HT-29 (cell line): ENCODE results near the gene PTPN20. TPM values are rescaled to one million over a fixed set of nuclear protein-coding genes. Genes with fewer than 3 reads are reported as not detected.
A peak's percentile ranks its signal among the peaks of the same experiment; 100 is the strongest.
"Not testable (repeated sequence)": the region's sequence is repeated elsewhere in the genome, so short reads cannot be mapped to it uniquely, and the experiment has no call there.

ENCODE experiments used
- DNase-seq: peaks from one replicate; pipeline ENCODE4 v3.0.0-alpha.2; 2015; ENCODE audit warnings: low spot score
- total RNA-seq: library from RNA; depleted of rRNA; stranded (reverse); fragments of >200 nt; shearing (Covaris generic); gene quantifications from 2 replicates; pipeline ENCODE4 v1.2.3, GENCODE V29; 2014

Gene PTPN20
- total RNA-seq, 1 experiment from 2014 or later: not detected

DNA sequence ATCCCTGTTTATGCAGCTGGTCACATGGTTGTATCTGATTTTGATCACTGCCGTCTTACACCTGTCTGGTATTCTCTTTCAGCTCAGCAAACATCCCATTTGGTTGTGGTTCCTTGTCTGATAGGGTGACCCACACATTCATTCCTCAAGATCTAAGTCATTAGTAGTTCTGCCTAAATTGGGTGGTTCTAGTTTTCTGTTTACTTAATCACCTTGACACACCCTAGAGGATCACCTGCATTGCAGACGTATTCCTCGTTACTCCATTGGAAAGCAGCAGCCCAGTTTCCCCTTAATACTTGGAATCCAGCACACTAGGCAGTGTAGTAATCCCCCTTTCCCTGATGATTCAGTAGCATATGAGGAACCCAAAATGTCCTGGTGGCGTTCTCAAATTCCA lies 41.3 kb downstream of the PTPN20 start:
- DNase-seq: peak; percentile 5

DNA sequence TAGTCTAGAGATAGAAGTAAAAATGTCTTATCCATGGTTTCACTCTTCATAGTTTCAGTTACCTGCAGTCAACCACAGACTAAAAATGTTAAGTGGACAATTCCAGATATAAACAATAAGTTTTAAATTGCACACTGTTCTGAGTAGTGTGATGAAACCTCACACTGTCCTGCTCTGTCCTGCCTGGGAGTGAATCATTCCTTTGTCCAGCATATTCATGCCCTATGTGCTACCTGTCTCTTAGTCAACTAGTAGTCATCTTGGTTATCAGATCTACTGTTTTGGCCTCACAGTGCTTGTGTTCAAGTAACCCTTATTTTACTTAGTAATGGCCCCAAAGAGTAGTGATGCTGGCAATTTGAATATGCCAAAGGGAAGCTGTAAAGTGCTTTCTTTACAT lies 49.5 kb downstream of the PTPN20 start:
- DNase-seq: not testable (repeated sequence)

DNA sequence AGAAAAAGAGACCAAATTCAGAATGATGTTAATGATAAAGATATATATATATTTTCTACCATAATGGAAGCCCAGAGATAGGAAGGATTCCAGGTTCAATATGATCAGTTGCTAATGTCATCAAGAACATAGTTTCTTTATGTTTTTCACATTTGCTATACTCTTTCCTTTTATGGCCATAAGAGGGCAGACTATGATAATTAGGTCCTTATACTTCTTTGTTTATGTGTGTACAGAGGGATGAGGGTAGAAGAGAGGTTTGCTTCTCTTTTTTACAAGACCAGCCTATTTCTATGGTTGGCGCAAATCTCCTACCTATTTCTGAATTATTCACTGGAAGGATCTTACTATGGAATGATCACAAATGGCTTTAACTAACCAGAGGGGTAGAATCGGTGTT lies 52.1 kb downstream of the PTPN20 start:
- not testable (repeated sequence) for DNase-seq

DNA sequence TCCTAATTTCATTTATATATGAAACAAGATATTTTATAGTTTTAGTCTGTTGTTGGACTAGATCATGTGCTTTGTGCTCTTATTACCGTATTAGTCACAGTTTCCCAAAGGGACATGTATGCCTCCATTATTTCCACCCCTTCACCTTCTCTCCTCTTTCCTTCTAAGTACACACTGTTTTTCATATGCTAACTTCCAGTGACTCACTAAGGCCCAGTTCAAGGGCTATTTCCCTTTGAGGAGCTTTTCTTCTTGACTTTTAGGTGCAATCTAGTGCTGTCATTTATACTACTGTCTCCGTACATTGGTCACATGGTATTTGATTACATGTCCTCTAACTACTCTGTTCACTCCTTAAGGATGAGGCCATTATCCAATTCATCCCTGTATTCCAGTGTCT lies 55.8 kb downstream of the PTPN20 start:
- DNase-seq: not testable (repeated sequence)

DNA sequence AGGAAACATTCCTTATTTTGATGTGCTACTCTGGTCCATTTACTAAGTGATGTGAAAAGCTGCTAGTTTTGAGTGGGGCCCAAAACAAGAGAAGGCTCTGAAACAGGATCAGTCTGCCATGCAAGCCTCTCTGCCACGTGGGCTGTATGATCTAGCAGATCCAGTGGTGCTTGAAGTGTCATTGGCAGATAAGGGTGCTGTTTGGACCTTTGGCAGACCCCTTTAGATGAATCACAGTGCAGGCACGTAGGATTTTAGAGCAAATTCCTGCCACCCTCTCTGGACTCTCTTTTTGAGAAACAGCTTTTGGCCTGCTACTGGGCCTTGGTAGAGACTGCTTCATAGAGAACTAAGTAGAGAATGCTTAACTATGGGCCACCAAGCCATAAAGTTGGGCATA lies 69.0 kb downstream of the PTPN20 start:
- DNase-seq: not testable (repeated sequence)

DNA sequence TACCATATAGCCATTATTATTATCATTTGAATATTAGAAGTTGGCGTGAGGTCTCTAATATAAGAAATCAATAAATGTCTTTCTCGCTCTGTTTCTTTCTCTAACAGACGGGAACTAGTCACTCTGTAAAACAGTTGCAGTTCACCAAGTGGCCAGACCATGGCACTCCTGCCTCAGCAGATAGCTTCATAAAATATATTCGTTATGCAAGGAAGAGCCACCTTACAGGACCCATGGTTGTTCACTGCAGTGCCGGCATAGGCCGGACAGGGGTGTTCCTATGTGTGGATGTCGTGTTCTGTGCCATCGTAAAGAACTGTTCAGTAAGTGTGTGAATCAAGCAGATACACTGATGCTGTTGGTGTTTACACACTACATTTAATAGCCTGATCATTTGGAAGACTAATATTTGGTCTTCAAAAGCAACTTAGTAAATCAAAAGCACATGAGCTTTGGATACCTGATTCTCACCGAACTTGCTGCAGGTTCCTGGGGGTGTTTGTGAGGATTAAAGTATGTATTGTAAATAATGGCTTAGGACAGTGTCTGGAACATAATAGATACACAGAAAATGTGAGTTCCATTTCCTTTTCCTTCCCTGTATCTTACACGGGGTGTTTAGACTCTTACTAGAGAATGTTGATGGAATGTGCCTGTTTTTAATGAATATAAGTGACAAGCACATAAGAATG lies 76.2 kb downstream of the PTPN20 start:
- not testable (repeated sequence) for DNase-seq

DNA sequence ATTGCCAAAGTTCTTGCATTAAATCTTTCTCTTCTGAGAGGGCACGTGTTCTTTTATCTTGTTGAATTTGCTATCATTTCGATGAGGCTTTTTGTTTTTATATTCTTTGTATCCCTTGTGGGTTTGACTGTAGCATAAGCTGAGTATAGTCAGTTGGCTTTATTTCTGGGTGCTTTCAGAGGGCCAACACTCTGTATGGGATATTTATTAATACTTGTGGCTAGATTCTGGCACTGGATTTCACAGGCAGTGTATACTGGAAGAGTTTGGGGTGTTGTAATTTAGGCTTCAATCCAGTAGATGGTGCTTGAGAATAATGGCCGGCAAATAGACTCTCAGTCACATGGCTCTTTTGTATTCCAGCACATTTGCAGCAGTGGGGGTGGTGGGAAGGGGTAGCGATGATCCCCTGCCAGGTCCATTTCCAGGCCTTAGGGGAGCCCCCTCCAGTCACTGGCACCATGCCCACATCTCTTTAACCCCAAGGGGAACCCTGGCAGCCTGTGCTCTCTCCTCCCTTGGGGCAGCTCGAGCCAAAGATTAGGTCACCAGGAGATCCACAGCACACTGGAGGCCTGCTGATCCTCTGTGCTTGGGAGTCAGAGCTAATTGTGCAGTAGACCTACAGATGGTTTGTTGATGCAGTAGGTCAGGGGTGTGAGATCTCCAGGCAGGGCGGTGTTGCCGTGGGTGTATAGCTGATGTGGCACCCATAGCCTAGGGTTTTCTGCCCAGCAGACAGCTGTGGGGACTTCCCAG lies 81.8 kb downstream of the PTPN20 start:
- peak; percentile 44 for DNase-seq

DNA sequence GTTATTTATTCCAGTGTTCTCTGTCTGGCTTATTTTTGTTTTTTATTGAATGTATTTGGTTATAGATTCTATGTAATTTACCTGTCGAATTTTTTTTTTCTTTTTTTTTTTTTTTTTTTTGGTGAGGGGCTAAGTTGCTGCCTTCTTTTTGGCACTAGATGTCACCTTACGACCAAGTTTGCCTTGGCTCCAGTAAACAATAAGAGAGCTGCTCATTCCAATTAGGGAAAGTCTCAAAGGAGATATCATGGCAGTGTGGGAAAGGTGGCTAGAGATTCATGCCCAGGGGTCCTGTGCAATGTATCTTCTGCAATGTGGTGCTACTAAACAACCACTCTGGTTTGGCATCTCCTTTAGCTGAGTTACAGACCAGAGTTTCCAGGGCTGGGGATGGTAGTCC lies 84.0 kb downstream of the PTPN20 start:
- DNase-seq: no peak

DNA sequence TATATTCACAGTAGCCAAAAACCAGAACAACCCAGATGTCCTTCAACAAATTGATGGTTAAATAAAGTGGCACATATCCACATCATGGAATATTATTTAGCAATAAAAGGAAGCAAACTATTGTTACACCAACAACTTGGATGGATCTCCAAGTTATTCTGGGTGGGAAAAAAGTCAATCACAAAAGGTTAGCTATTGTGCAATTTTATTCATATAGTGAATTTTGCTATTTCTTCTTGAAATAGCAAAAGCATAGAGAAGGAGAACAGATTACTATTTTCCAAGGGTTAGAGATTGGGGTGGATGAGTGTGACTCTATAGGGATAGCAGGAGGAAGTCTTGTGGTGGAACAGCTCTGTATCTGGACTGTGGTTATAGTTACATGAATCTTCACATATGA lies 87.0 kb downstream of the PTPN20 start:
- DNase-seq: no peak

DNA sequence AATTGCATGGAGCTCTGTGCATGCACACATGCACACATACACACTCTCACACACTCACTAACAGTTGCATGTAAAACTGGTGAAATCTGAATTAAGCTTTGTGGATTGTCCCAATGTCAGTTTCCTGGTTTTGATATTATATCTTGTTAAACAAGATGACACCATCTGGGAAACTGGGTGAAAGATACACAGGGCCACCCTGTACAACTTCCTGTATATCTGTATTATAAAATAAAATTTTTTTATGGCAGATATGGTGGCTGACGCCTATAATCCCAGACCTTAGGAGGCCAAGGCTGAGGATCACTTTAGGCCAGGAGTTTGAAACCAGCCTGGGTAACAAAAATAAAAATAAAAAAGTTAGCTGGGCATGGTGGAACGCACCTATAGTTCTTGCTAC lies 87.4 kb downstream of the PTPN20 start:
- no peak for DNase-seq

DNA sequence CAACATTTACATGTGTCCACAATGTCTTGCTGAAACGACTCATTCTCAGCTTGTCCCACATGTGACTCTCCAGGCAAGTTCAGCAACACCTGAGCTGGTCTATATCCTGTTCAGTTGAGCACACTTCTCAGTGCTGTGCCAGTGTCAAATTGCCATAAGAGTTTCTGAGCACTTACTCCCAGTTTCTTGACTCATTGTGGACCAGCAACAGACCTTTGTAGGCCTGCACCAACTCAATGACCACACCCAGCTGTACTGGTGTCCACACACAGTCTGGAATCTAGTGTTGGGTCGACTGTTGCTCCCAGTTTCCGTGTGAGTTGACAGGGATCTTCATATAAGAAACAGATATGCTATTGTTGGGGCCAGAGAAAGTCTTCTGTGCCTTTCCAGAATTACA lies 88.0 kb downstream of the PTPN20 start:
- DNase-seq: no peak

DNA sequence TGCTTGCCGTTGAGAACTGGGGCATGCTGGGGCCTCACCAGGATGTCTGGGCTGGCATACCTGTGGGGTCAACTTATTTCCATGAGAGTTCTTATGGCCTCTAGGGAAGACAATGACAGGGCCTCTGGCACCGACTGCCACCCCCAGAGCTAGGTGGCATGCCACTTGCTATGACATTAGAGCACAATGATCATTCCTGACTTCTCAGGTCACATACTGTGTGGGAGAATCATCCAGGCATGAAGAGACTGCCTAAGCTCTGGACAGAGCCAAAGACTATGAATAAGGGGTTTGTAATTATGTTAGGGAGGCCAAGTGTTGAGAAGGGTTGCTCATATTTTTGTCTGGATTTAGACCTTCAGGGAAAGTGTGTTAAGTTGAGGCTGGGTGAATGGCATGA lies 97.5 kb downstream of the PTPN20 start:
- DNase-seq: no peak

DNA sequence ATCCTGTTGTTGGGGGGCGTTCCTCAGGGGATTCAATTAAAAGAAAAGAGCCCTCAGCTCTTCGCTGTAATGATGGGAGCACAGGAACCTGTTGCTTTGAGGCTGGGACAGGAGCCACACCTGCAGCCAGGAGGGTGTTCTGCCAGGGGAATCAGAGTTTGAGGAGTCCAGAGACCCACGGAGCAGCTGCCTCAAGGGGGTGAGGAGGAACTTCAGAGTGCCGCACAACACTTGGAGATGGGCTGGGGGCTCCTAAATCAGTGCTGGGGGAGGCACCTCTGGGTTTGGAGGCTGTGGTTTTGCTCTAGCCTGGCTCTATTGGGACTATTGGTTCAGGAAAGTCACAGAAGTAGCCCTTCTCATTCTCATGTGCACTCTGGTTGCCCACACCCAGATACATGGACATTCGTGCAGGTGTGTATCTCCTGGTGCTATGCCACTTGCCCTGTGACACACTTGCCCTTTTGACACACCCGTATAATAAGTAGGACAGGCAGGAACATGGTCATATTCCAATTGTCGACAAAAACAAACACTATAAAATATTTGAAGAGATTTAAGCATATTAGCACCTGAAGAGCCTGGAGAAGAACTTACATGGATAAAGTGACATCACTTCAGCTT lies 98.1 kb downstream of the PTPN20 start:
- DNase-seq: no peak

DNA sequence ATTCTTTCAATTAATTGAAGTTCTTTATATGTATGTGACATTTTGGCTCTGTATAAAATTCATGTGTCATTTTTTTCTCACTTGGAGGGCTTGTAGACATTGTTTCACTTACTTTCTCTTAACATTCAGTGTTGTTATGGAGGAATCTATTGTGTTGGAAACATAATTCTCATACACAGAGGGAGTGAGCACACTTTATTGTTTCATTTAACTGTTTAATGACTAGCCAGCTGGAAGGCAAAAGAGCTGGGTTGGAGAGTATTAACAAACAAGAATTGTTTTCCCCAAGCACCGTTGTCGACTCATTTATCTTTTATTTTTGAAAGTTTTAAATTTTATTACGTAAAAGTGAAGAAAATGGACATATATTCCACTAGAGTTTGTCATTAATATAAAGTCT lies 98.8 kb downstream of the PTPN20 start:
- DNase-seq: no peak

DNA sequence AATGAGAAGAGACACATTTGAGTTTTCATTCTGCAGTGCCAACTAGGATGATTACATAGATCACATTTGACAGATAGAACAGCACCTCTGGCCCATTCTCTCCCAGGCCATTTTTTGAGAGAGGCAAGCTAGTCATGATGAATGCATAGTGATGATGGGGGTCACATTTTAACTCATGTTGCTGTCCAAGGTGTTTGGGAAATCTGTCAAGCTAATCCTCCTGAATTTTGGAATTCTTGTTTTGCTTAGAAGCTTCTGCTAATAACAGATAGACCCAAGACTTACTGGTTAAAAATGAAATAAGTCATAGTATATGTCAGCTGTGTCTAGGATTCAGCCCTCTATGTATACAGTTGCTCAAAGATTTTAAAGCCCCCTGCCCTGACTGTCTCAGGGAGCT lies 101.0 kb downstream of the PTPN20 start:
- DNase-seq: no peak

DNA sequence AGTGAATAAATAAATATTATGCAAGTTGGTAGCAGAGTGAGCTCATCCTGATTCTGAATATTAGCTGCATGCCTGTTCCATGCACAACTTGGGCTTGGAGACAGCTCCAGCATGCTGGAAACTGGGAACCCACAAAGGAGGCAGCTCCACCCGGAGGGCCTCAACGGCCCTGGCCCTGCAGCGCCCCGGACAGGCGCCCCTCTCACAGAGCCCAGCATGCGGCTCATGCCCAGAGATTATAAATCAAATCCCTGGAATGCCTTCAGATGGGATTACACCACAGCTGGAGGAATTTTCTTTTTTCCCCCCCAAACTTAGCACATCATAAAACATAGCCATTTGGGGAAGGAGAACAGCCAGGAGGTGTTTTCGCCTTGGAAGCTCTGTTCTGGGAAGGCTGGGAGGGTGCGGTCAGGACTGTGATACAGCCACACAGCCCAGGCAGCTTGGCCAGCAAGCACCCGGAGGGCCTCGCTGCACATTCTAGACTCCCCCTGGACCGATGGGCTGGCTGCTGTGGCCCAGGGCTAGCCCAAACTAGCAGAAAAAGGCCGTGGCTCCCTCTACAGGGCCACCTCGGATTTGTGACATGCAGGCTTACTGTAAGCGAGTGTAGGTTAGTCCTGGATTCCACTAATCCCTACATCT lies 102.4 kb downstream of the PTPN20 start:
- DNase-seq: no peak

DNA sequence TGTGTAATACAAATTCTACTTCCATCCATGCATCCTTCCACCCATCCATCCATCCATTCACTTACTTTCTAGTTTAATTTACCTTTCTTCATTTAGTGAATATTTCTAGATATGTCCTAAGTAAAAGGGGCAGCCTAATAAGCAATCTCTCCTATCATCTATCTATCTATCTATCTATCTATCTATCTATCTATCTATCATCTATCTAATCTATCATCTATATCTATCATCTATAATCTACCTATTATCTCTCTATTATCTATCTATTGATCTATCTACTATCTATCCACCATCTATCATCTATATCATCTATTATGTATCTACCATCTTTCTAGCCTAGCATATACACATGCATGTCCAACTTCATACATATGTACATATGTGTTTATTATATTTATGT lies 104.2 kb downstream of the PTPN20 start:
- no peak for DNase-seq

DNA sequence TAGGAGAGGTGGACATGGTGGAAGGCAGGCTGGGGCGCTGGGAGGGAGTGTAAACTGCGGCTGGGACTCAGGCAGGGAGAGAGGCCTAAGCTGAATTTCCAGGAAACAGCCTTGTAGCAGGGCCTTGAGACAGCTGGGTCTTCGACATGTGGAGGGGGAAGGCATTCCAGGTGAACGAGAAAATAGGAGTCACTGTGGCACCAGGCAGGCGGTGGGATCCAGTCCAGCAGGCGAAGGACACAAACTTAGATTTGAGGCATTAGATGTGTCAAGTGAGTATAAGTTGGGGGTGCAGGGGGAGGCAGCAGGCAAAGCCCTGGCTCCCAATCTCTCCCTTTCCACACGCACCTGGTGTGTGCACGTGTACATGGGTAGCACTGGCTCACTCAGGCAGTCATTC lies 105.3 kb downstream of the PTPN20 start:
- no peak for DNase-seq

DNA sequence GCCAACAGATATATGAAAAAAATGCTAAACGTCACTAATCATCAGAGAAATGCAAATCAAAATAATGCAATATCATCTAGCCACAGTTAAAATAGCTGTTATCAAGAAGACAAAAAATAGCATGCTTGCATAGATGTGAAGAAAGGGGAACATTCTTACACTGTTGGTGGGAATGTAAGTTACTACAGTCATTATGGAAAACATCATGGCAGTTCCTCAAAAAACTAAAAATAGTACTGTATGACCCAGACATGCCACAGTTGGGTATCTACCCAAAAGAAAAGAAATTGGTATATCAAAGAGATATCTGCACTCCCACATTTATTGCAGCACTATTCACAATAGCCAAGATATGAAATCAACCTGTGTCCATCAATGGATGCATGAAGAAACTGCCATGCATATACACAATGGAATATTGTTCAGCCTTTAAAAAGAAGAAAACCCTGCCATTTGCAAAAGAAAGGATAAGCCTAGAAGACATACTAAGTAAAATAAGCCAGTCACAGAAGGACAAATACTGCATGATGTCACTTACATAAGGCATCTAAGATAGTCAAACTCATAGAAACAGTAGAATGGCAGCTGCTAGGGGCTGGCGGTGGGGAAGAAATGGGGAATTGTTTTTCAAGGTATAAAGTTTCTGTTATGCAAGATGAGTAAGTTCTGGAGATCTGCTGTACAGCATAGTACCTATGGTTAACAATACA lies 107.0 kb downstream of the PTPN20 start:
- DNase-seq: no peak

DNA sequence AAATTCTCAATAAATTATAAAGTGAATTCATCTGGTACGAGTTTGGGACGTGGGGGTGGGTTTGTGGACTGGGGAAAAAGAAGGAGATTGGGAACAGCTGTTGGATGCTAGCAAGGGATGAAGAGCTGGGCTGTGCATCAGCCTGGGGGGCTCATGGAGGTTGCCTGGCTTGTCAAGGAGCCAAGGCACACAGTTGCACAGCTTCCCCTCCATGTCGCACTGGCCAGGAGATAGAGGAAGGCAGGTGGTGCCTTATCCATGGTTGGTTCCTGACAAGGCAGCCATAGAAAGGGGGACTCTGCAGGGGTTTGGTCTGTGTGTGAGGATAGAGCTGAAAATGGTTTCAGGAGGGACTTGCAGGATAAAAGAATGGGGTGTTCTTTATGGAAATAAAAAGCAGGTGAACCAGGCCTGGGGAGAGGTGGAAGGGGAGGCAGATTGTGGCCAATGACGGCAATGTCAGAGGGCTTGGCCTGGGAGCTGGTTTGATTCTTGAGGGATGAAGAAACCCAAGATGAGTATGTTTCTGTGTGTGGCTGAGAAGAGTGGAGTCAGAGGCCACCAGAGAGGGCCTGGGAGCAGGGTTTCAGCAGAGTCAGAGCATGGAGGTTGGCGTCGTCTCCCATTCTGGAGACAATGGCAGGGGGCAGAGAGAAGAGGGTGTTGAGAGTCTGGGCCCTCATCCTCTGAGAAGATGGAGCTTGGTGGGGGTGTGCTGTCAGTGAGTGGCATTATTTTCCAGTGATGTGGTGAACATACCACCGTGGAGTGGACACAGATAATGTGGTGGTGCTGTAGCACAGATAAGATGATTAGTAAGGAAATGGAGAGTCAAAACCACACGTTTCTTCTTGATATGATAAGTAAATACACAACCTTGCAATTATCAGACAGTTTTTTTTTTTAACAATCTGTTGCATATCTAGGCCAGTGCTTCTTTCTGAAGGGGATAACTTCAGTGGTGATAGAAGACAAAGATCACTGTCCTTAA lies 108.2 kb downstream of the PTPN20 start:
- DNase-seq: no peak
